MCF 10A (cell line): ENCODE data around the gene ZDHHC8. TPM values are rescaled to one million over a fixed set of nuclear protein-coding genes. Genes with fewer than 3 reads are reported as not detected.
A peak's percentile ranks its signal among the peaks of the same experiment; 100 is the strongest.

Source experiments
- BruUV-seq: library from RNA; stranded (reverse); fragments of 400-500 nt; replicated peaks from 2 replicates; lab custom pipeline; 2021; lab: Mats Ljungman, UMichigan
- CTCF ChIA-PET: fragments of 300-600 bp; sonication (Branson Sonifier 250); formaldehyde crosslinking; extraction: SDS; loops from one replicate; lab custom pipeline; 2021; ENCODE audit warnings: antibody characterized with exemption, inconsistent platforms; lab: Yijun Ruan, JAX
- POLR2A ChIA-PET: fragments of 300-600, 350-650 bp; sonication (Branson Sonifier 250); formaldehyde crosslinking; extraction: SDS; loops from one replicate; lab custom pipeline; 2020; ENCODE audit warnings: antibody characterized with exemption, inconsistent platforms; lab: Yijun Ruan, JAX
- DNase-seq: peaks from one replicate; pipeline ENCODE4 v3.0.0-alpha.2; 2018; ENCODE audit not compliant: unreplicated experiment
- H3K27ac Mint-ChIP-seq: one replicate; pipeline ENCODE4 v1.8.0; 2022; ENCODE audit warnings: mild to moderate bottlenecking, low read depth, mixed read lengths; ENCODE audit not compliant: unreplicated experiment
- H3K27me3 Mint-ChIP-seq: one replicate; pipeline ENCODE4 v1.8.0; 2022; ENCODE audit warnings: mixed read lengths; ENCODE audit not compliant: insufficient read depth, unreplicated experiment
- H3K36me3 Mint-ChIP-seq: one replicate; pipeline ENCODE4 v1.8.0; 2022; ENCODE audit warnings: mild to moderate bottlenecking, moderate library complexity, mixed read lengths; ENCODE audit not compliant: insufficient read depth, unreplicated experiment
- H3K4me1 Mint-ChIP-seq: one replicate; pipeline ENCODE4 v1.8.0; 2022; ENCODE audit warnings: mixed read lengths; ENCODE audit not compliant: insufficient read depth, unreplicated experiment
- H3K4me3 Mint-ChIP-seq: one replicate; pipeline ENCODE4 v1.8.0; 2022; ENCODE audit warnings: mild to moderate bottlenecking, moderate library complexity, mixed read lengths; ENCODE audit not compliant: unreplicated experiment
- H3K9me3 Mint-ChIP-seq: one replicate; pipeline ENCODE4 v1.8.0; 2022; ENCODE audit warnings: mixed read lengths; ENCODE audit not compliant: unreplicated experiment
- CTCF ChIP-seq: fragments of 200-600 bp; IDR thresholded peaks from one replicate; pipeline ENCODE4 v1.8.0; 2022; ENCODE audit warnings: antibody characterized with exemption, mild to moderate bottlenecking; ENCODE audit not compliant: unreplicated experiment
- intact Hi-C: fragments of 100-400 bp; cut with micrococcal nuclease; formaldehyde crosslinking; loops from 2 replicates; pipeline ENCODE4 v1.14.1; 2022
- total RNA-seq: library from RNA; stranded (reverse); gene quantifications from 2 replicates; pipeline ENCODE4 v1.2.3, GENCODE V29; 2022

ZDHHC8 gene
- total RNA-seq, 1 experiment from 2014 or later: 44.8 TPM

GRCh38 chr22:20173246-20173645, 41.6 kb downstream of the ZDHHC8 start:
- Mint-ChIP-seq H3K27me3 (peaks cover 11% of the 10 kb centered on the region), H3K4me1 (no peaks in the 10 kb centered on the region), H3K27ac (no peak overlapping the region), H3K4me3 (no peak overlapping the region), H3K9me3 (no peaks in the 10 kb centered on the region), H3K36me3 (no peaks in the 10 kb centered on the region)
- no TSS peak for BruUV-seq
- ChIA-PET CTCF (no interaction called here), POLR2A (no interaction called here)
- intact Hi-C loops: no loop called here
- DNase-seq: no peak
- no peak for TF ChIP-seq CTCF

GRCh38 chr22:20173772-20174171, 42.2 kb downstream of the ZDHHC8 start:
- Mint-ChIP-seq H3K36me3 (no peaks in the 10 kb centered on the region), H3K9me3 (no peaks in the 10 kb centered on the region), H3K4me1 (no peaks in the 10 kb centered on the region), H3K27me3 (peaks cover 11% of the 10 kb centered on the region), H3K4me3 (no peak overlapping the region), H3K27ac (no peak overlapping the region)
- BruUV-seq: no TSS peak
- ChIA-PET POLR2A (no interaction called here), CTCF (no interaction called here)
- DNase-seq: no peak
- TF ChIP-seq CTCF: no peak
- intact Hi-C loops: no loop called here

- POLR2A ChIA-PET: no interaction called here
- Mint-ChIP-seq H3K4me1 (no peaks in the 10 kb centered on the region), H3K9me3 (no peaks in the 10 kb centered on the region), H3K4me3 (no peak overlapping the region), H3K36me3 (no peaks in the 10 kb centered on the region), H3K27me3 (peaks cover 11% of the 10 kb centered on the region), H3K27ac (no peak overlapping the region)
- no peak for TF ChIP-seq CTCF
- CTCF ChIA-PET: interaction anchor here (0.6 to 0.9 kb wide), 2 partner anchors 18 to 221 kb away, joined by 4 to 5 read pairs; no protein-coding TSS in a partner anchor
- peak; percentile 8 for DNase-seq
- intact Hi-C loops: no loop called here
- BruUV-seq: no TSS peak
Observed at GRCh38 chr22:20174785-20175596, 43.4 kb downstream of the ZDHHC8 start.

- POLR2A ChIA-PET: no interaction called here
- H3K9me3 Mint-ChIP-seq: no peaks in the 10 kb centered on the region
- DNase-seq: no peak
- peaks cover 11% of the 10 kb centered on the region for H3K27me3 Mint-ChIP-seq
- intact Hi-C loops: no loop called here
- no peak overlapping the region for H3K27ac Mint-ChIP-seq
- H3K4me3 Mint-ChIP-seq: no peak overlapping the region
- no peak for TF ChIP-seq CTCF
- CTCF ChIA-PET: interaction anchor here (0.6 kb wide), 1 partner anchor 220 kb away, joined by 4 read pairs; no protein-coding TSS in a partner anchor
- no peaks in the 10 kb centered on the region for H3K36me3 Mint-ChIP-seq
- no TSS peak for BruUV-seq
- H3K4me1 Mint-ChIP-seq: no peaks in the 10 kb centered on the region
Observed at GRCh38 chr22:20175597-20175900, 43.9 kb downstream of the ZDHHC8 start.
